ENCODE measurements around the gene LIN9.
"Not testable (repeated sequence)": the region's sequence is repeated elsewhere in the genome, so short reads cannot be mapped to it uniquely, and the experiment has no call there.

Gene LIN9

DNA sequence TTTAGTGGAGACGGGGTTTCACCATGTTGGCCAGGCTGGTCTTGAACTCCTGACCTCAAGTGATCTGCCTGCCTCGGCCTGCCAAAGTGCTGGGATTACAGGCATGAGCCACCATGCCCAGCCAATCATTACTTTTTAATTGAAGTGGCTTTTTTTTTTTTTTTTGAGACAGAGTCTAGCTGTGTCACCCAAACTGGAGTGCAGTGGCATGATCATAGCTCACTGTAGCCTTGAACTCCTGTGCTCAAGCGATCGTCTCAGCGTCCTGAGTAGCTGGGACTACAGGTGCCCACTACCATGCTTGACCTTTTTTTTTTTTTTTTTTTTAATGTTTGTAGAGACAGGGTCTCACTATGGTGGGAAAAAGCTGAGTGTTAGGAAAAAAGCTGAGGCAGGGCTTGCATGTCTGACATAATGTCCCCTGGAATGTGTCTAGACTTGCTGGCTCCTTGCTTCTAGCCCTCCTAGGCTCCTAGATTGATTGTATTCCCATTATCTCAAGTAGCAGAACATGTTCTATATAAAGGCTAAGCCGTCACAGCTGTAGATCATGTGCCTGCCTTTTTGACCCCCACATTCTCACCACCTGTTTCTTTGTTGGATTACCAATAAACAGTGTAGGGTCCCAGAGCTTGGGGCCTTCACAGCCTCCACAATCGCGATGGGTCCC lies 36.6 kb downstream of the LIN9 start:
- not testable (repeated sequence) for DNase-seq (ENCODE audit: low spot score)

DNA sequence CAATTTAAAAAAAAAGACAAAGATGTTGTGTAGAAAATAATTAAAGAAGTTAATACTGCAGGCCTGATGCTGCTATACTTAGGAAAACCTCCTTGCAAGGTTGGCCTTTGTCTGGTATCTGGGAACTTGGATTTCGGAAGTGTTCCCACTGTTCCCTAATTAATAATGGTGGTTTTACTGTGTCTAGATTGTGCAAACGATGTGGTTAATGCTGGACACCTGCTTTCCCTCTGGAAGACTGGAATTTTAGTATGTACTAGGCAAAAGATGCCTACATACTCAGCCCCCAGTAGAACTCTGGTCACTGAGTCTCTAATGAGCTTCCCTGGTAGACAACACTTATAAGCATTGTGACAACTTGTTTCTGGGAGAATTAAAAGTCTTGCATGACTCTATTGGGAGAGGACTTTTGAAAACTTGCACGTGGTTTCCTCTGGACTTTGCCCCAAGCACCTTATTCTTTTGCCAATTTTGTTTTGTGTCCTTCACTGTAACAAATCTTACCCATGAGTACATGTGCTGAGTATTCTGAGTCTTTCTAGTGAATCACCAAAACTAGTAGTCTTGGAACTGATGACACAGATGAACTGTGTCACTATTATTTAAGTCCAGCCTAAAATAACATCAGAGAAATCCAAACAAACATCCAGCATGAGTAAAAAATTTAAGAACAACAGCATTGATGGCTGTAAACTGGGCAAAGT lies 40.4 kb downstream of the LIN9 start:
- DNase-seq (ENCODE audit: low spot score) = no peak

DNA sequence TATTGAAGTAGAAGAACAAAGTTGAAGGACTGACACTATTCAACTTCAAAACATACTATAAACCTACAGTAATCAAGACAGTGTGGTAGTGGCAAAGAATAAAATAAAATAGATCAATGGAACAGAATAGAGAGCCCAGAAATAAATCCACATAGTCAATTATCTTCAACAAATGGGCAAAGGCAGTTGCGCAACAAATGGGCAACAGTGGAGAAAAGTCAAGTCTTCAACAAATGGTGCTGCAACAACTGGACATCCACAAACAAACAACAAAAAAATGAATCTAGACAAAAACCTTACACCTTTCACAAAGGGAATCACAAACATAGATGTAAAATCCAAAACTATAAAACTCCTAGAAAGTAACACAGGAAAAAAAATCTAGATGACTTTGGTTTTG lies 47.1 kb downstream of the LIN9 start:
- DNase-seq (ENCODE audit: low spot score) = no peak

DNA sequence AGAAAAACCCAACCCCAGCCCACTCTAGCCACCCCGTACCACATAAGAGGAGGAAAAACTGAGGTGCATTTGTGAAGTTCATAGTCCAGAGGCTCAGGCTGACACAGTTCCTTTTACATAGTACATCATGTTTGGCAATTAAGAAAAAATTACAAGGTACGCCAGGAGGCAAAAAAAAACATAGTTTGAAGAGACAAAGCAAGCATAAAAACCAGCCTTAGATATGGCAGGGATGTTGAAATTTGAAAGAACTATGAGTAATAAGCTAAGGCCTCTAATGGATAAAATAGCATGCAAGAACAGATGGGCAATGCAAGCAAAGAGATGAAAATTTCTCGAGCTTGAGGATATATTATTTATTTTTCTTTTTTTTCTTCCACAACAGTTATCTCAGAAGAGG lies 53.6 kb downstream of the LIN9 start:
- DNase-seq (ENCODE audit: low spot score) = no peak

DNA sequence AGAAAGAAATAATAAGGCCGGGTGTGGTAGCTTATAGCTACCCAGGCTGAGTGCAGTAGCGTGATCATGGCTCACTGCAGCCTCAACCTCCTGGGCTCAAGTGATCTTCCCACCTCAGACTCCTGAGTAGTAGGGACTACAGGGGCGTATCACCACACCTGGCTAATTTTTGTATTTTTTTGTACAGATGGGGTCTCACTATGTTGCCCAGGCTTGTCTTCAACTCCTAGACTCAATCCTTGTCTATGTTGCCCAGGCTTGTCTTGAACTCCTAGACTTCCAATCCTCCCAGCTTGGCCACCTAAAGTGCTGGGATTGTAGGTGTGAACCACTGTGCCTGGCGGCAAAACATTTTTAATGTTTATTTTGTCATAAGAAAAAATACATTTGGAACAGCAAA lies 55.0 kb downstream of the LIN9 start:
- DNase-seq (ENCODE audit: low spot score) = no peak

DNA sequence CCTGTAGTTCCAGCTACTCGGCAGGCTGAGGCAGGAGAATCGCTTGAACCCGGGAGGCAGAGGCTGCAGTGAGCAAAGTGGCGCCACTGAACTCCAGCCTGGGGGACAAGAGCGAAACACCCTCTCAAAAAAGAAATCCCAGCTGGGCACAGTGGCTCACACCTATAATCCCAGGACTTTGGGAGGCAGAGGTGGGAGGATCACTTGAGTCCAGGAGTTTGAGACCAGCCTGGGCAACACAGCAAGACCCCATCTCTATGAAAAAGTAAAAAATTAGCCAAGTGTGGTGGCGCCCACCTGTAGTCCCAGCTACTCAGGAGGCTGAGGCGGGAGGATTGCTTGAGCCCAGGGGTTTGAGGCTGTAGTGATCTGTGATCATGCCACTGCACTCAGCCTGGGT lies 56.1 kb downstream of the LIN9 start:
- DNase-seq (ENCODE audit: low spot score) = not testable (repeated sequence)

DNA sequence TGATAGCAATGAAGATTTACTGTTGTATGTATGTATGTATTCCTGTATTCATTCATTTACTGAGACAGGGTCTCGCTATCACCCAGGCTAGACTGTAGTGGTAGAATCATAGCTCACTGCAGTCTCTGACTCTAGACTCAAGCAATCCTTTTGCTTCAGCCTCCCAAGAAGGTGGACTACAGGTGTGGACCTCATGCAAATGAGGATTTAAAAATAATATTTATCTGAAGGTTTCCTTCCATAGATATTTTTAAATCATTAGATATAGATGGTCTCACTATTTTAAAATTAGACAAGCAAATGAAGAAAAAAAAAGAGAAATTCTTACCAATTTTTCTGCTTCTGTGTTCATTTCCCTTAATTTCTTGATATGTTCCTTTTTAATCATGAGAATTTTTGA lies 58.5 kb downstream of the LIN9 start:
- DNase-seq (ENCODE audit: low spot score) = no peak

DNA sequence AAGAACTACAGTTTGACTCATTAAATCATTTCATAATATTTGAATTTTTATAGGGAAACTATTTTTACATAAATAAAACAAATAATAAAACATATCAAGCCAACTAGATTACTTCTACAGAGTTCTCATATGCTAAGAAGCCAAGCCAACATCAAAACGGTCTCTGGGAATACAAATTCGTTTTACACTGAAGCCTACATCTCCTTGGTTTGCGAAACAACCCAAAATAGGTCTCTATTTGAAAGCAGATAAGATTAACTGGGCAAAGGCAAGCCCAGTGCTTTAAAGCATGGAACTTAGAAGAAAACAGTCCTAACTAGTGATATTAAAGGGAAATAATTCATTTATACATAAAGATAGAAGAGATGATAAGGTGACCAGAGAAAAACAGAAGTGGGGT lies 60.2 kb downstream of the LIN9 start:
- no peak for DNase-seq (ENCODE audit: low spot score)

DNA sequence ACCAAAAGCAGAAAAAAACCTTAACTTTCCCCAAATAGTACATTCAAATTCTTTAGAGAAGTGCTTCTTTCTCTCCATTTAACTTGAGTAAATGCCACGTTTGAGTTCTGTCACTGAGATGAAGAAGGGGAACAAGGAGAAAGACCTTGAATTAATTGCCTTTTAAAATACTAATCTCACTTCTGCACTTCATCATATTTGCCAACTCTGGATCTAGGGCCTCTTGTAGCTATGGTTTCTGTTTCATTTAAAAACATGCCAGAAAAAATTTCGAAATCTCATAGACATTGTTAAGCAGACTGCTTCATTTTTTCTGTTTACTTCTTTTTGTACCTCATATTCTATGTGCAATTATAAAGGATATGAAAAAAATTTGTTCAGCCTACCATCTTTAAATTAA lies 60.9 kb downstream of the LIN9 start:
- no peak for DNase-seq (ENCODE audit: low spot score)

DNA sequence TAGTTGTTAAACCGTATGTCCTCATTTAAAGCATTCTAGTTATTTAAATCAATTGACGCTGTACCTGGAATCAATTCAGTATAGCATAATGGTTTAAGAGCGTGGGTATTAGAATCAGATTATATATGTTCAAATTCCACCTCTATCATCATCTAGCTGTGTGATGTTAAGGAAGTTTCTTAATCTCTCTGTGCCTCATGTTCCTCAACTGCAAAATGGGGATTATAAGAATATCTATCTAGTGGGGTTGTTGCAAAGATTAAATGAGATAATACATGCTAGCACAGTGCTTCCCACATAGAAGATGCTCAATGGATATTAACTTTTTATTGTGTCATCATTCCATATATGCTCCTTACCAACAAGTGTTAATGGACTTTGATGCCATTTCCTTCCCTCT lies 69.5 kb downstream of the LIN9 start:
- DNase-seq (ENCODE audit: low spot score) = no peak

DNA sequence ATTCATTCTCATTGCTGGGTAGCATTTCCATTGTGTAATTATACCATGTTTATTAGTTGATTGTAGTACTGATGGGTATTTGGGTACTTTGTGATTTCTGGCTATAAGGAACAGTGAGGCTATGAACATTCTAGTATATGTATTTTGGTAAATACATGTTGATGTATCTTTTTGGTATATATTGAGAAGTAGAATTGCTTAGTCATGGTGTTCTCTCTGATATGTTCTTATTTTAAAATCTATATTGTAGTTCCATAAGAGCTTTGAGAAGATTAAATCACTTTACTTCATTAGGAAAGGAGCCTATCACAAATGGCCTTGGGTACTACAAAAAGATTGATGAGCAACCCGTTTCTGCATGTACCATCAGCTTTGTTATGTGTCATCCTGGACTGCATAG lies 72.1 kb downstream of the LIN9 start:
- no peak for DNase-seq (ENCODE audit: low spot score)

DNA sequence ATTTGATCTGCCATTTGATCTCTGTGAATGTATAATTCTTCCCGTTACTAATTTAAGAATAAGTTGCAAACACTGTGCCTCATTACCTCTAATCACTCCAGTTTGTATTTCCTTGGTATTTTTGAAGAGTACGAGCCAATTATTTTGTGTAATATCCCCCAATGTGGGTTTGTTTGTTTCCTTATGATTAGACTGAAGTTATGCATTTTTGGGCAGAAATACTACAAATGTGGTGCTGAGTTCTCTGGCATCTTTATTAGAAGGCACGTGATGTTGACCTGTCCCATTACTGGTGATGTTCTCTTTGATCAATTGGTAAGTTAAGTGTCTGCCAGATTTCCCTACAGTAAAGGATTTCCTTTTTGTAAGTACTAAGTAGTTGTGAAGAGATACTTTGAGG lies 75.2 kb downstream of the LIN9 start:
- no peak for DNase-seq (ENCODE audit: low spot score)

DNA sequence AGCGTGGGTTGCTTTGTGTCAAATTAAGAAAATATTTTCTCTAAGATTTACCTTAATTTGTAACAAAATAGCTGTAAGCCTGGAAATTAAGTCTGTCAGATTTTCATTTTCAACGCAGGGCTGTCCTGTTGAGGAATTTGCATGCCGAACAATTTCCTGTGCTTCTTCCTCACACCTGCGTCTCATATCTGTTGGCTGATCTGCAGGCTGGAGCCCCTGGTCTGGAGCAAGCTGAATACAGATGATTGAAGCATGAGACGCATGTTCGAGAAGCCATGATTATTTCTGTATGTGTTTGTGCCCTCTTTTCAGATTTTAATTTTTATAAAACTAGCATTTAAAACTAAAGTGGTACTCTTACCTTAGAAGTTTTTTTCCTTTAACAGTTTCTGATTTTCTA lies 75.7 kb downstream of the LIN9 start:
- DNase-seq (ENCODE audit: low spot score) = no peak

DNA sequence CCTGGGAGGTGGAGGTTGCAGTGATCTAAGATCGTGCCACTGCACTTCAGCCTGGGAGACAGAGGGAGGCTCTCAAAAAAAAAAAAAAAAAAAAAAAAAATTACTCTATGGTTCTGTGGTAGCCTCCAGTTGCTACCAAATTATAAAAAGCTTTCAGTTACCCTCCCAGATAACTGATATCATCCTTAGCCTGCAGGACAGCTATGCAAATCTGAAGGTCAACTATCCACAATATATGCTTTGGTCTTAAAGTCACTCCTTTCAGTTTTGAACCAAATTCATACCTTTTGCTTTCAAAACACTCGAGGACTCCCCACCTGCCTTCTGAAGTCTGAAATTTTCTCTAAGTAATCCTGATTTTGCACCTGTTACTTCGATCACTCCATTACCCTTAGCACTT lies 82.4 kb downstream of the LIN9 start:
- no peak for DNase-seq (ENCODE audit: low spot score)

DNA sequence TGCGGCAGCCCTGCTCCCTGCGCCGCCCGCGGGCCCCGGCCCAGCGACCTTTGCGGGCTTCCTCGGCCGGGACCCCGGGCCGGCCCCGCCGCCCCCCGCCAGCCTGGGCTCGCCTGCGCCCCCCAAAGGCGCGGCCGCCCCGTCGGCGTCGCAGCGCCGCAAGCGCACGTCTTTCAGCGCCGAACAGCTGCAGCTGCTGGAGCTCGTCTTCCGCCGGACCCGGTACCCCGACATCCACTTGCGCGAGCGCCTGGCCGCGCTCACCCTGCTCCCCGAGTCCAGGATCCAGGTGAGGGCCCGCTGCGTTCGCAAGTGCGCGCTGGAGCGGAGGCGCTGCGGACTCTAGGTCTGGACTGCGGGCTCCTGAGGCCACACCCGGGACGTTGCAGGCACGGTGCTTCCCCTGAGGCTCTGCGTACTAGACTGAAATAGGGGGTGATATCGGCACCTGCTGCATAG lies 85.1 kb downstream of the LIN9 start:
- DNase-seq (ENCODE audit: low spot score) = peak; percentile 30

DNA sequence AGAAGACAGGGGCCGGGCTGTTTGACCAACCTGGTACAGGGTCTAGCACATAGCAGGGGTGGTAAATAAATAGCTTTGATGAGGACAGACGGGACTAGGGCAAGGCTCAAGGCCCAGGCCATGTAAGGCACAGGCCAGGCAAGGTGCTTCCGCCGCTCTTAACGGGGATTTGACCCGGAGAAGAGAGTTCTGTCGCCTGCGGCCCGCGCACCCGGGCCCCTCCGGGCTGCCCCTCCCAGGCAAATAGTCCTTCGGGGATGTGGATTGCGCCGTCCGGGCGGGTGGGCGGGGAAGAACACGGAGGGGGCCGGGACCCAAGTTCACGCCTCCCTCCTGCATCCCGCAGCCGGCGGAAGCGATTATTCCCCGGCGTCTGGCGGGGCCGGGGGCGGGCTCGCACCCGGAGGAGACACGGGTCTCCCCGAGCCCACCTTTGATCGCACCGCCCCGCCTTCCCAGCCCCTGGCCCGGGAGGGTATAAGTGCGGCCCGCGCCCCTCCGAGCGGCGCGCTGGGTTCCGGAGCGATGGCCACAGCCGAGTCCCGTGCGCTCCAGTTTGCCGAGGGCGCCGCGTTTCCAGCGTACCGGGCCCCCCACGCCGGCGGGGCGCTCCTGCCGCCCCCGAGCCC lies 85.7 kb downstream of the LIN9 start, which contains the start of gene MIXL1:
Gene MIXL1, plus strand, starts transcription at position 508 of the 629 bp plus-strand sequence. Its CDS starts 18 bp downstream, at position 526.
- no peak for DNase-seq (ENCODE audit: low spot score)

DNA sequence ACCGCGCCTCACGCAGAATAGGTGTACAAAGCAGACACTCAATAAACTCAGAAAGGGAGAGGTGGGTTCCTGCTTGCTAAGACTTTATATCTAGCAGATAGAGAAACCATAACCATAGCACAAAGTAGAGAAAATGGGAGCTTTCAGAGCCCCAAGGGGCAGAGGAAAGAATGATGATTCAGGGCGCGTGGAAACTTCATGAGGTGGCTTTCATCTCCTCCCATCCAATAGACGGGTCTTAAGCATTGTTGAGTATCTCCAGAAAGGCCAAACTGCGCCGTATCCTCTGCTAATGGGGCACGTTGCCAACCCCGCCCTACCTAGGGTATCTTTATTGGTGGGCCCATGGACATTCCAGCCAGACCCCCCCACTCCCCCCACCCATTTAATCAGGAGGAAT lies 86.3 kb downstream of the LIN9 start:
- DNase-seq (ENCODE audit: low spot score) = no peak

DNA sequence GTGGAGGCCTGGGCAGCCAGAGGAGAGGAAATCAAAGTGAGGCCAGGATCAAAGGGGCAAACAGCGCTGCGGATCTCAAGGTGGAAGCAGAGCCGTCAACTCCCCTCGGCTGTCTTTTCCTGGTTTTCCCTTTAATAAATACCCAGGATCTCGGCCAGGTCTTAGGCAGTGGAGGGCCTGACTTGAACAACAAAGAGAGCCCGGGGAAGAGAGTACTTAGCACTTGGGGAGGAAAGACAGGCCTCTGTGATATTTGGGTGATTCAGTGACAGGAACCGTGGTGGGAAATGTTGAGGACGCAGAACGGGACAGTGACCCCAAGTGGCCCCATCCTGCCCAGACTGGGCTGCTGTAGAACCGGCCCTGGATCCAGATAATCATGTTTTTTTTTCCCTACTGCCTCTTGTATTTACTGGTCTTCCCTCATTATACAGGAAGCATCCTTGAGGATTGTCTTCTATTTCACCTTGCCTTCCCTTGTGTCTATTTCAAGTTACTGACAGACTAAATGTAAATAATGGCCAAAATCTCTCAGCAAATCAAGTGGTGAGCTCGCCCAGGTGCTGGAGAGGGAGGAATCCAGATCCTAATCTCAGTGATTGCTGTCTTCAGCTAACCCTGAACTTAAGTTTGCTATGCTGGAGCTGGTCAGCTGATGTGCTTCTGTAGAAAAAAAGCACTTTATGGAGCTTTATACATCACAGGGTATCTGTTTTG lies 88.3 kb downstream of the LIN9 start:
- no peak for DNase-seq (ENCODE audit: low spot score)

DNA sequence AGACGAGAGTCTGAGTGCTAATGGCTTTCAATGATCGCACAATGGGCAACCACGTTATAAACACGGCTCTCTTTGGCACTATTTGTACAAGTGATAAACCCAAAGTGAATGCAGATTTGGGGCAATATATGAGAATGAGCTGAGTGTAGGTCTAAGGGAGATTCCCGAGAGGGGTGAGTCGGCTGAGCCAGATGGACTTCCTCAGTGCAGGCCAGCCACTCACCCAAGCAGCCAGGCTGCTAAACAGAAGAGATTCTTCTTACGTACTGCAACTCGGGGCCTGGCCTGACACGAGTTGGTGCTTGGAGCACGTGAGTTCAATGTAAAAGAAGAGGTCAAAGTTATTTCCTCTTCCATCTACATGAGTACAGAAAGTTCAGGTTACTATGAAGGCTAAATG lies 91.7 kb downstream of the LIN9 start:
- no peak for DNase-seq (ENCODE audit: low spot score)

DNA sequence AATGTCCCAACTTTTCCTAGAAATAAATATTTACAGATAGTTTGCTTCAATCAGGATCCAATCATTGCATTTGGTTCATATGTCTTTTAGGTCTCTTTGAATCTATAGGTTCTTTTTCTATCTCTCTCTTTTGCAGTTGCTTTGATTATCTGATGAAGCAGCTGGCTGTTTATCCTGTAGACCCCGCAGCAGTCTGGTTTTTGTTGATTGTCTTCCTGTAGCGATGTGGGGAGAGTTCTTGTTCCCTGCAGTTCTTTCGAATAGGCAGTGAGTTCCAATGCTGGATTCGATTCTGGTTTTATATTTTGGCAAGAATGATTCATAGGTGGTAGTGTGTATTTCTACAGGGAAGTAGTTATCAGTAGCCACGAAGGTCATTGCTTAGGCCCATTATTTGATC lies 92.9 kb downstream of the LIN9 start:
- DNase-seq (ENCODE audit: low spot score) = no peak

DNA sequence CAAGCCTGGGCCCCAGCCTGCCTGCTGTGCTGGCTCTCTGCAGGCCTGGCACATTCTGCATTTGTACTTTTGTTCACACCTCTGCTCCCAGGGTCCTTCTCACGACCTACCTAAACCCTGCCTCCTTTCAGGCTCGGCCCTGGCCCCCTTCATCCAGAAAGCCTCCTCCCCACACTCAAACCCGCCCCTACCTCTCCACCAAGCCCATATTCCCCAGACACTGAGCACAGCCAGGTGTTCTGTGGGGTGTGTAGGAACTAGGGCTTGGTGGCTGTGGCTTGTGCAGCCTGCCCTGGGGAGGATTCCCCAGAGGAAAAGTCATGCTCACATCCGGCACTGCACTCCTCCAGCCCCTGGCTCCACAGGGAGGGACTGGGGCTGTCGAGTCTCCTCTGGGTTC lies 93.7 kb downstream of the LIN9 start:
- no peak for DNase-seq (ENCODE audit: low spot score)

DNA sequence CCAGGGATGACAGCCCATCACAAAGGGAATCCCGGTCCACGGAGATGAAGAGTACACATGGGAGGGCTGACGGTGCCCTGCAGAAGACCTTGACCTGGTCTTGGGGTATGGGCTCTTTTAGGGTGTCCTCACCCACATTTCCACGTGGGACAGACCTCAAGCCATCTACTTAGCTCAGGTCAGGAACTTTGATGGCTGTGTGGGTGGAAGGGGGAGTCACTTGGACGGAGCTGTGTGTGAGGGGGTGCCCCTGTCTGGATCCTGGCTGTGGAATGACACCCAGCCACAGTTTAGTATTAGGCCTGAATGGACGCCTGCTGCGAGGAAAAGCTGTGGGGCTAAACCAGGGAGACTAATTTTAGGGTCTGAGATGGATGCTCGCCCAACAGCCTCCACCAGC lies 96.4 kb downstream of the LIN9 start:
- DNase-seq (ENCODE audit: low spot score) = no peak
